Heart left ventricle (tissue), 16 donors: ENCODE results near the gene CEP70. TPM values are rescaled to one million over a fixed set of nuclear protein-coding genes. Genes with fewer than 3 reads are reported as not detected.
"Not testable (repeated sequence)": the region's sequence is repeated elsewhere in the genome, so short reads cannot be mapped to it uniquely, and the experiment has no call there.

Source experiments
- ATAC-seq, 4 donors: fragments of 200-7000 bp; cut with Tn5 transposase; one replicate each; pipeline ENCODE4 v1.9.1; 2020 to 2022; ENCODE audit warnings: moderate library complexity in 4 of 4, mild to moderate bottlenecking in 3 of 4, moderate number of reproducible peaks in 1 of 4
- DNase-seq, 5 donors: peaks; one replicate each; pipeline ENCODE4 v3.0.0-alpha.2; 2020
- H3K27ac ChIP-seq, 12 donors: fragments of 200-600 bp; sonication (generic) in 4 of 12; one replicate each; pipeline versions ENCODE4 v1.5.0 to v1.8.0; 2016 to 2022; ENCODE audit warnings: mild to moderate bottlenecking in 2 of 12
- H3K27me3 ChIP-seq, 9 donors: fragments of 200-600 bp; sonication (generic) in 2 of 9; one replicate each; pipeline versions ENCODE4 v1.5.1 to v1.8.0; 2016 to 2022; ENCODE audit warnings: mild to moderate bottlenecking in 3 of 9
- H3K36me3 ChIP-seq, 9 donors: fragments of 200-600 bp; sonication (generic) in 2 of 9; one replicate each; pipeline versions ENCODE4 v1.5.0 to v1.8.0; 2018 to 2022; ENCODE audit warnings: mild to moderate bottlenecking in 2 of 9
- H3K4me1 ChIP-seq, 12 donors: fragments of 200-600 bp; sonication (generic) in 4 of 12; one replicate each; pipeline versions ENCODE4 v1.5.0 to v1.8.0; 2016 to 2022; ENCODE audit warnings: mild to moderate bottlenecking in 3 of 12
- H3K4me3 ChIP-seq, 12 donors: fragments of 200-600 bp; sonication (generic) in 4 of 12; one replicate each; pipeline versions ENCODE4 v1.5.0 to v1.8.0; 2017 to 2022; ENCODE audit warnings: mild to moderate bottlenecking in 9 of 12, moderate library complexity in 4 of 12
- H3K9me3 ChIP-seq, 12 donors: fragments of 200-600 bp; sonication (generic) in 4 of 12; one replicate each; pipeline versions ENCODE4 v1.5.0 to v1.8.0; 2016 to 2022; ENCODE audit warnings: mild to moderate bottlenecking in 1 of 12
- POLR2A ChIP-seq, 2 donors: fragments of 450-650 bp; IDR thresholded peaks; one replicate each; pipeline ENCODE4 v1.6.1; 2017; ENCODE audit warnings: antibody characterized with exemption in 2 of 2, mild to moderate bottlenecking in 2 of 2, moderate library complexity in 2 of 2
- whole genome bisulfite sequencing, 4 donors: extraction: QIAGEN DNeasy Blood & Tissue Kit in 2 of 4; methylation state at CpG; one replicate each; pipeline versions ENCODE4 v1.1.5 to v1.1.7; 2013 to 2018; 5-methylcytosine and 5-hydroxymethylcytosine counted together
- intact Hi-C, 10 donors: fragments of 100-400 bp; cut with DNase I; formaldehyde crosslinking; loops; one replicate each; pipeline versions ENCODE4 v1.11.1 to v1.14.2; 2022
- polyA plus RNA-seq, 2 donors: library from polyadenylated mRNA; stranded (reverse); fragments of 200-250 nt; gene quantifications; one replicate each; pipeline ENCODE4 v1.2.3, GENCODE V29; 2013
- total RNA-seq, 9 donors: library from RNA; depleted of rRNA in 2 of 9; stranded (reverse); fragments of >200 nt in 2 of 9; fragmentation: NEBNext Ultra II Directional in 3 of 9; extraction: Animal tissue kit (Norgen Biotek cat#: 25700) in 3 of 9; gene quantifications; one replicate each; pipeline versions ENCODE4 v1.1.0 to v1.2.4, GENCODE V29; 2016 to 2023
- TF ChIP-seq, protein P1 (sequence below), 12 donors: fragments of 200-600 bp; sonication (generic) in 4 of 12; IDR thresholded peaks; one replicate each; pipeline versions ENCODE4 v1.5.0 to v1.8.0; 2018 to 2022; ENCODE audit warnings: antibody characterized with exemption in 12 of 12, mild to moderate bottlenecking in 5 of 12
- donor health status: ischemic (EF 13 %, LVEDD 7.1; RV severe dilation, severe dysfunction).
- donor health status: healthy with polysubstance abuse.
- donor health status: DM: no; HTN: yes; CAD: no.
- donor health status: DM: no; HTN: no; CAD: no.
- donor health status: ischemic (EF 25% LVEDD 6.9; RV normal size, moderate dysfunction).
- donor health status: ischemic (EF 25% LVEDD 5.7; RV mildly dilated, moderate dysfunction).
- donor health status: healthy.
- donor health status: DM: yes; HTN: yes; CAD: no.
- donor health status: ischemic (EF 35%, LVEDD 5.7; RV mildly dilated, moderate dysfunction).
- donor health status: nonischemic (EF 11% LVEDD 7.7; RV severe dilation, severe dysfunction).
- donor health status: DM: yes; HTN: yes; CAD: no.
- donor health status: PGD.
- donor health status: ischemic (EF 29% LVEDD 5.4; RV normal size, mild dysfunction).
- donor health status: nonischemic (EF 23%, LVEDD 6.1; RV moderate dilation, normal function).

CEP70 gene
- total and polyA plus RNA-seq, 11 donors: 10.1 to 29.8 (median 22.6) TPM

DNA sequence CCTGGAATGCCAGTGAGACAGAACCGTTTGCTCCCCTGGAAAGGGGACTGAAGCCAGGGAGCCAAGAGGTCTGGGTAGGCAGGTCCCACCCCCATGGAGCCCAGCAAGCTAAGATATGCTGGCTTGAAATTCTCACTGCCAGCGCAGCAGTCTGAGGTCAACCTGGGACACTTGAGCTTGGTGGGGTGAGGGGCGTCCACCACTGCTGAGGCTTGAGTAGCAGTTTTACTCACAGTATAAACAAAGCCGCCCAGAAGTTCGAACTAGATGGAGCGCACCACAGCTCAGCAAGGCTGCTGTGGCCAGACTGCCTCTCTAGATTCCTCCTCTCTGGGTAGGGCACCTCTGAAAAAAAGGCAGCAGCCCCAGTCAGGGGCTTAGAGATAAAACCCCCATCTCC, 33.6 kb downstream of the CEP70 start:
- TF ChIP-seq, protein P1, sequence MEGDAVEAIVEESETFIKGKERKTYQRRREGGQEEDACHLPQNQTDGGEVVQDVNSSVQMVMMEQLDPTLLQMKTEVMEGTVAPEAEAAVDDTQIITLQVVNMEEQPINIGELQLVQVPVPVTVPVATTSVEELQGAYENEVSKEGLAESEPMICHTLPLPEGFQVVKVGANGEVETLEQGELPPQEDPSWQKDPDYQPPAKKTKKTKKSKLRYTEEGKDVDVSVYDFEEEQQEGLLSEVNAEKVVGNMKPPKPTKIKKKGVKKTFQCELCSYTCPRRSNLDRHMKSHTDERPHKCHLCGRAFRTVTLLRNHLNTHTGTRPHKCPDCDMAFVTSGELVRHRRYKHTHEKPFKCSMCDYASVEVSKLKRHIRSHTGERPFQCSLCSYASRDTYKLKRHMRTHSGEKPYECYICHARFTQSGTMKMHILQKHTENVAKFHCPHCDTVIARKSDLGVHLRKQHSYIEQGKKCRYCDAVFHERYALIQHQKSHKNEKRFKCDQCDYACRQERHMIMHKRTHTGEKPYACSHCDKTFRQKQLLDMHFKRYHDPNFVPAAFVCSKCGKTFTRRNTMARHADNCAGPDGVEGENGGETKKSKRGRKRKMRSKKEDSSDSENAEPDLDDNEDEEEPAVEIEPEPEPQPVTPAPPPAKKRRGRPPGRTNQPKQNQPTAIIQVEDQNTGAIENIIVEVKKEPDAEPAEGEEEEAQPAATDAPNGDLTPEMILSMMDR (IDR thresholded peaks at IDR 0.05): no peak
- no peak for TF ChIP-seq POLR2A (IDR thresholded peaks at IDR 0.05)
- peaks cover 0 to 47% (median 15%) of the 10 kb centered on the region in 12 donors for H3K9me3 ChIP-seq
- no peaks in the 10 kb centered on the region for H3K27me3 ChIP-seq
- no peak overlapping the region for H3K4me3 ChIP-seq
- DNase-seq (no peak), ATAC-seq (no peak)
- H3K27ac ChIP-seq: no peak overlapping the region
- H3K4me1 ChIP-seq: no peaks in the 10 kb centered on the region
- 92 to 100% (median 95%) methylated on average over 6 of the region's 6 CpGs for WGBS, 4 donors
- peaks cover 0 to 28% (median 0%) of the 10 kb centered on the region in 9 donors for H3K36me3 ChIP-seq
- intact Hi-C loops: no loop called here

- DNase-seq (no peak), ATAC-seq (no peak)
- Histone ChIP-seq H3K4me1 (no peaks in the 10 kb centered on the region), H3K27me3 (no peaks in the 10 kb centered on the region), H3K4me3 (no peak overlapping the region), H3K36me3 (peaks cover 0 to 28% (median 0%) of the 10 kb centered on the region in 9 donors), H3K9me3 (peaks cover 0 to 50% (median 15%) of the 10 kb centered on the region in 12 donors), H3K27ac (no peak overlapping the region)
- intact Hi-C loops: no loop called here
- WGBS, 4 donors: 70 to 87% (median 73%) methylated on average over 4 of the region's 4 CpGs
- TF ChIP-seq, protein P1 (IDR thresholded peaks at IDR 0.05): no peak
- no peak for TF ChIP-seq POLR2A (IDR thresholded peaks at IDR 0.05)
Observed at GRCh38 chr3:138559134-138559533, 34.9 kb downstream of the CEP70 start.

DNA sequence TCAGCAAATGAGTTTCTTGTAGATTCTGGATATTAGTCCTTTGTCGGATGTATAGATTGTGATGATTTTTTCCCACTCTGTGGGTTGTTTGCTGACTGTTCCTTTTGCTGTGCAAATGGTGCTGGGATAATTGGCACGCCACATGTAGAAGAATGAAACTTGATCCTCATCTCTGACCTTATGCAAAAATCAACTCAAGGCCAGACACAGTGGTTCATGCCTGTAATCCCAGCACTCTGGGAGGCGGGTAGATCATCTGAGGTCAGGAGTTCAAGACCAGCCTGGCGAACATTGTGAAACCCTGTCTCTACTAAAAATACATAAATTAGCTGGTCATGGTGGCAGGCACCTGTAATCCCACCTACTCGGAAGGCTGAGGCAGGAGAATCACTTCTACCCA, 39.3 kb downstream of the CEP70 start:
- ATAC-seq, H3K4me3 ChIP-seq, H3K4me1 ChIP-seq, H3K27me3 ChIP-seq, H3K27ac ChIP-seq, intact Hi-C loops, DNase-seq: not testable (repeated sequence)
- WGBS, 4 donors: 96 to 99% (median 98%) methylated on average over 4 to 5 of the region's 5 CpGs
- H3K36me3 ChIP-seq: peaks cover 0 to 18% (median 0%) of the 10 kb centered on the region in 9 donors
- H3K9me3 ChIP-seq: peaks cover 0 to 62% (median 11%) of the 10 kb centered on the region in 12 donors

DNA sequence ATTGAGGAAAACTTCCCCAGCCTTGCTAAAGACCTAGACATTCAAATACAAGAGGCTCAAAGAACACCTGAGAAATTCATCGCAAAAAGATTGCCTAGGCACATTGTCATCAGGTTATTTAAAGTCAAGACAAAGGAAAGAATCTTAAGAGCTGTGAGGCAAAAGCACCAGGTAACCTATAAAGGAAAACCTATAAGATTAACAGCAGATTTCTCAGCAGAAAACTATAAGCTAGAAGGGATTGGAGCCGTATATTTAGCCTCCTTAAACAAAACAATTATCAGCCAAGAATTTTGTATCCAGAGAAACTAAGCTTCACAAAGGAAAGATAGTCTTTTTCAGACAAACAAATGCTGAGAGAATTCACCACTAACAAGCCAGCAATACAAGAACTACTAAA, 43.1 kb downstream of the CEP70 start:
- H3K9me3 ChIP-seq: peaks cover 0 to 54% (median 15%) of the 10 kb centered on the region in 12 donors

DNA sequence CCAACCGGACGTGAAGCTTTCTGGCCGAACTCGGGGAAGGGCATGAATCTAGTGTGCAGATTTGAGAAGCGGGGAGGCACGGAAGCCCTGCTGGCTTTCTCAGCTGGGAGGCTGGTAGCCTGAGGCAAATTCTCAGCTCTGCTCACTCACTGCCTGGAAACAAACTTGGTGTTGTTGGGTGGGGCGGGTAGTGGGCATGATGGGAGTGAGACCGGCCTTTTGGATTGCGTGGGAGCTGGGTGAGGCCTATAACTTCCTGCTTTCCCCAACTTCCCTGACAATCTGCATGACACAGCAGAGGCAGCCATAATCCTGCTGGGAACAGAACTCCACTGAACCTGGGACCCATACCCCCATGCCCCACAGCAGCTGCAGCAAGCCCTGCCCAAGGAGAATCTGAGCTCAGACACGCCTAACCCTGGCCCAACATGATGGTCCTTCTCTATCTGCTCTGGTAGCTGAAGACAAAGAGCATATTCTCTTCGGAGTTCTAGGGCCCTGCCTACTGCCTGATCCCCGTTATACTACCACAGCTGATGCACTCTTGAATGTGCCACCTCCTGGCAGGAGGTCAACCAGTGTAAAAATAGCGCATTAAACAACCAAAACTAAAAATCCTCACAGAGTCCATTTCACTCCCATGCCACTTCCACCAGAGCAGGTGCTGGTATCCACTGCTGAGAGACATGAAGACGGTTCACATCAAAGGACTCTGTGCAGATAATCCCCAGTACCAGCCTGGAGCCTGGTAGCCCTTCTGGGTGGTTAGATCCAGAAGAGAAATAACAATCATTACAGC, 44.7 kb downstream of the CEP70 start:
- Histone ChIP-seq H3K36me3 (peaks cover 0 to 39% (median 10%) of the 10 kb centered on the region in 9 donors), H3K27me3 (no peaks in the 10 kb centered on the region), H3K4me3 (no peak overlapping the region), H3K9me3 (peaks cover 0 to 63% (median 26%) of the 10 kb centered on the region in 12 donors), H3K27ac (no peak overlapping the region), H3K4me1 (peaks cover 0 to 9% (median 0%) of the 10 kb centered on the region in 12 donors)
- DNase-seq (no peak), ATAC-seq (peak; percentile 42 to 85 (median 72))
- intact Hi-C loops: no loop called here
- 82 to 88% (median 84%) methylated on average over 14 of the region's 14 CpGs for WGBS, 4 donors
- TF ChIP-seq, protein P1 (IDR thresholded peaks at IDR 0.05): no peak

More for the DNA sequence above, 43.1 kb downstream of the CEP70 start:
- H3K27ac ChIP-seq, DNase-seq, ATAC-seq, H3K4me3 ChIP-seq, H3K4me1 ChIP-seq, H3K27me3 ChIP-seq, intact Hi-C loops: not testable (repeated sequence)
- peaks cover 0 to 28% (median 10%) of the 10 kb centered on the region in 9 donors for H3K36me3 ChIP-seq
- WGBS, 4 donors: 95 to 99% (median 96%) methylated on average over 2 of the region's 2 CpGs
